Uterus (tissue), 2 donors: Measurements from ENCODE around the gene GPRASP3.

Experiments used
- CTCF ChIP-seq, 4 experiments: fragments of 200-600 bp in 2 of 4; fragments of 450-650 bp in 2 of 4; sonication (generic) in 2 of 4; IDR thresholded peaks; one replicate each; pipeline ENCODE4 v1.5.1; 2016 to 2019; ENCODE audit warnings: antibody characterized with exemption in 4 of 4, mild to moderate bottlenecking in 2 of 4, moderate library complexity in 1 of 4
- POLR2A ChIP-seq, 2 donors: fragments of 450-650 bp; IDR thresholded peaks; one replicate each; pipeline ENCODE4 v1.6.1; 2016; ENCODE audit warnings: antibody characterized with exemption in 2 of 2, mild to moderate bottlenecking in 1 of 2, moderate library complexity in 1 of 2

- TF ChIP-seq CTCF (IDR thresholded peaks at IDR 0.05) (no peak), POLR2A (IDR thresholded peaks at IDR 0.05) (no peak)
Measured at GRCh38 chrX:102714994-102715393, 5.5 kb upstream of the GPRASP3 start.
